ENCODE results near the gene RNF149. TPM values are rescaled to one million over a fixed set of nuclear protein-coding genes. Genes with fewer than 3 reads are reported as not detected.

Gene RNF149
- total RNA-seq, 4 donors from 2014 or later = 70.1 to 135 (median 77.7) TPM

- TF ChIP-seq CTCF (IDR thresholded peaks at IDR 0.05) = no peak
- no peak for TF ChIP-seq POLR2AphosphoS5 (IDR thresholded peaks at IDR 0.05)
- no peak for TF ChIP-seq POLR2A (IDR thresholded peaks at IDR 0.05)
- no peak for TF ChIP-seq EP300 (IDR thresholded peaks at IDR 0.05)
These were observed 77.3 kb downstream of the RNF149 start for GRCh38 chr2:101231240-101231639.

DNA sequence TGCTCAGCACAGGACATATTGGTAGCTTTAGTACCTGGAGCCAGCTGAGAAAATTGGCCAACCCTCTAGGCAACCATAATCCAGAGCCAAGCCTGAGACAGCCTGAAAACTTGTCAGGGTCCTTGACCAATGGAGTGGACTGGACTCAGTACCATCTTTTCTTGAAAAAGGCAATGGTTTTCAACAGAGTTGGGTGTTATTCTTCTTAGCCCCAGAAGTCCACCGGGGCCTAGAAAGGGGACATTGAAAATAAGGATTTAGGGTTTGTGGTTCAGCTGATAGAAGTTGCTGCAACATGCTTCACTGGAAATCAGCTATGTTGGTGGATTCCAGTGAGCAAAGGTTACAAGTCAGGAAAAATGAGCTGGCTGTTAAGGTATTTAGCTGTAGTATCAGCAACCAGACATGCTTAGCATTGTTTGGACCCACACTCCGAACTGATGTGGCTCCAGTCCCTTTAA, 77.9 kb downstream of the RNF149 start:
- H3K36me3 ChIP-seq = no peaks in the 10 kb centered on the region
- H3K4me1 ChIP-seq = no peaks in the 10 kb centered on the region
- H3K9me3 ChIP-seq = no peaks in the 10 kb centered on the region
- WGBS = 92% methylated on average over 2 of the region's 2 CpGs
- no peak for TF ChIP-seq EP300 (IDR thresholded peaks at IDR 0.05)
- no peak for TF ChIP-seq POLR2A (IDR thresholded peaks at IDR 0.05)
- no peak for TF ChIP-seq CTCF (IDR thresholded peaks at IDR 0.05)
- no peak for TF ChIP-seq POLR2AphosphoS5 (IDR thresholded peaks at IDR 0.05)
- H3K4me3 ChIP-seq = no peak overlapping the region
- no peaks in the 10 kb centered on the region for H3K27me3 ChIP-seq
- no peak for DNase-seq (ENCODE audit: low spot score in 2 of 2)
- no peak overlapping the region for H3K27ac ChIP-seq

More at GRCh38 chr2:101231240-101231639, 77.3 kb downstream of the RNF149 start:
- Histone ChIP-seq H3K4me1 (no peaks in the 10 kb centered on the region), H3K27ac (no peak overlapping the region), H3K9me3 (no peaks in the 10 kb centered on the region), H3K4me3 (no peak overlapping the region), H3K36me3 (no peaks in the 10 kb centered on the region), H3K27me3 (no peaks in the 10 kb centered on the region)
- DNase-seq (ENCODE audit: low spot score in 2 of 2) = no peak
- WGBS = 88% methylated on average over 1 of the region's 1 CpG

Other genes with a start within 250 kb of the RNF149 start
- 100 to 1,000 TPM in 1 of 4 donors, 10 to 100 TPM in 3; 38.8 to 309 (median 68.3) TPM for gene TBC1D8, start 157.3 kb downstream of the RNF149 start, total RNA-seq
- 10 to 100 TPM; 24.9 to 32.7 (median 28.6) TPM for gene CNOT11, start 55.8 kb downstream of the RNF149 start, total RNA-seq
- 1 to 10 TPM in 1 of 4 donors, under 1 TPM in 1, not detected in 2; 0.17 to 1.3 TPM for gene CREG2, start 78.8 kb upstream of the RNF149 start, total RNA-seq
- gene RFX8, start 166.4 kb upstream of the RNF149 start, total RNA-seq = under 1 TPM in 1 of 4 donors, not detected in 3; 0.70 TPM